NCI-H2029 (cell line): ENCODE data around the gene SEMA5B.

Experiments
- DNase-seq: peaks from one replicate; lab custom pipeline; 2025; lab: John Stamatoyannopoulos, UW

The SEMA5B gene

DNA sequence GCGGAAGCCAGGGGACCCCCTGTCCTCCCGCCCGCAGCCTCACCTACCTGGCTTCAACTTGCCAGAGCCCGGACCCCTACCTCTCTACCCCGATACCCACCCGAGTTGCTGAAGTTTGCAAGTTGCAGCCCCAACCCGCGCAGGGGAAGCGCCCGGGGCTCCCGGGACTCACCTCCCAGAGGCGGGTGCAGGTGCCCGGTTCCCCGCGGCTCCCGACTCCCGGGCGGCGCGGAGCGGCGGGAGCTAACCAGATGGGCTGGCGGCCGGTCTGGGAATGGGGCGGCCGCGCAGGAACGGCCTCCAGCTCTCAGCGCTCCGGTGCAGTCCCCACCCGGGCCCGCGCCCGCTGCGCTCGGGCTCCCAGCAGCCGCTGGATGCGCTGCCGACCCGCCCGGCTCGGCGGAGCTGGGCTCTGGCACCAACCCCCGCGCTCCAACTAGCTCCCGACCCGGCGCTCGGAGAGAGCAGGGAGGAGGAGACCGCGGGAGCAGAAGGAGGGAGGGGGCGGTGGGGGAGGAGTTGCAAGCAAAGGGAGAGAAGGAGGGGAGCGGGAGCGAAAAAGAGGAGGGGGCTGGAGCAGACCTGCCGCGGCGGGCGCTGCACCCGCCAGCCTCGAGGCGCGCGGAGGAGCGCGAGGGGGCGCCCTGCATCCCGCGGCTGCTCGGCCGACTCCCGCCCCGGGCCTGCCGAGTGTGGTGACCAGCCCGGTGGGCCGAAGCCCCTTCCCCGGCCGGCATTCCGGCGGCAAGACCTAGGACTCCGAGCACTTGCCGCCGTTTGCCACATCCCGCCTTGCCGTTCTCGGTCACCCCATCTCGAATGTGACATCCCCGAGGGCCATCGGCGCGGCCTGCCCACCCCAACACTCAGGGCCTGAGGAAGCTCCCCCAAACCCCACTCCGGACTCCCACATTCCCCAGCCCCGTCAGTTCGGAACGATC lies at the start of gene SEMA5B:
Gene SEMA5B (minus strand): TSS at position 472 of the 941 bp plus-strand sequence. CDS start 66,500 bp downstream, outside the sequence.
- DNase-seq: peak; percentile 23

GRCh38 chr3:123076496-123077418 lies 49.2 kb upstream of the SEMA5B start:
- DNase-seq: peak; percentile 71

DNA sequence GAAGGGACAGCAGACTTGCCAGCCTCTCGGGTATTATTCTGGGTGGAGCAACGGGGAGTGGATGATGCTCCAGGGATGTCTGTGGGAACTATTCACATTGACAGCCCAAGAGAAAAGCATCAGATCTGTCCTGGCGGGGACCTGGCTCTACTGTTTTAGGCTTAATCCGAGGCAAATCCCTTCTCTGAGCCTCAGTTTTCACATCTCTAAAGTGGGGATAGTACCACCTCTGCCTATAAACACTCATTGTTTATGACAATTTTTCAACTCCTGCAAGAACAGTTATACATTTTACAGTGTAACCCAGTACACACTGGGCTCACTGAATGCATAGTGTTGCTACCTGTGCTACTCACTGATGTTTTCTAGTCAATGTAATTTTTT lies 48.5 kb upstream of the SEMA5B start:
- DNase-seq: no peak

DNA sequence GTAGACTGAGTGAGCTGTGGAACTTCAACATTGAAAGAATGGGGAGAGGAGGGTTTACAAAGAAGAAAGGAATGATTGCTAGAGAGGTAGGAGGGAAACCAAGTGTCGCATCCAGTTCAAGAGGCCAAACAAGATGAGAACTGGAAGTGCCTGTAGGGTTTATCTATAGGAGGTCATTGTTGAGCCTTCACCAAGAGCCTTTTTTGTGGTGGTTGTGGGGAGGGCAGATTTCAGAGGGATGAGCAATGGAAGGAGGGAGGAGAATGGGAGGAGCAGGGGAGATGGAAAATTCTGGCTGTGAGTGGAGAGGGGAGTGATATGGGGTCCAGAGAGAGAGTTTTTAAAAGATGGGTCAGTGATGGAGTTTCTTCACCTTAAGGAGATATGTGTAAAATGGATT lies 47.8 kb upstream of the SEMA5B start:
- DNase-seq: no peak

DNA sequence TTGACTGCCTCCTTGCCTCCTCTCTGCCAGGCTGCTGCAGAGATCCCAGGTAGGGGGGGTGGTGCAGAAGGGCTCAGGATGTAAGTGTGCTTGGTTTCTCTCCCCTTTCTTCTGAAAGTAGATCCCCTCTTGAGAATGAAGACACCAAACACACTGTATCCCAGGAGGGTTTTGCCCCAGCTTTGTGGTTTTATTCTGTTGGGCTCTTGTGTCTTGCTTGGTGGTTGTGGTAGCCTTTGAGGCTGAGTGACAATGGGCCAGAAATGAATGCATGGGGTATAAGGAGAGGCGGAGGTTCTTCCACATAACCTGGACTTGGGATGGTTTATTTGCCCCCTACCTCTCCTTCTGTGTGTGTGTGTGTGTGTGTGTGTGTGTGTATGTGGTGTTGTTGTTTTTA lies 45.0 kb upstream of the SEMA5B start:
- DNase-seq: no peak

DNA sequence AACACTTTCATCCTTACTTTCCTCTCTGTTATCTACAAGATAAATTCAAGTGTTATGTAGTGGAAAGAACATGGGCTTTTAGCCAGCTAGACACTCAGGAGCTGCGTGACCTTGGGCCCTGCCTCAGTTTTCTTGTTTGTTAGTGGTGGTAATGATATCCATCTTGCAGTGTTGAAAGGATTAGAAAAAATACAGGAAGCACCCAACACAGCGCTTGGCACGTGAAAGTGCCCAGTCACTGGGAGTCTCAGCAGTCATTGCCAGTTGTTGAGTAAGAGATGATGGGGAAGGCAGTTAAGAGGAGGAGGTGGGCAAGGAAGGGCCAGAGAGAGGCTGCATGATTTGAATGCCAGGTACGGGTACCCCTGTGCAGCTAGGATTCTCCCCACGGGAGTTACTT lies 44.6 kb upstream of the SEMA5B start:
- no peak for DNase-seq

DNA sequence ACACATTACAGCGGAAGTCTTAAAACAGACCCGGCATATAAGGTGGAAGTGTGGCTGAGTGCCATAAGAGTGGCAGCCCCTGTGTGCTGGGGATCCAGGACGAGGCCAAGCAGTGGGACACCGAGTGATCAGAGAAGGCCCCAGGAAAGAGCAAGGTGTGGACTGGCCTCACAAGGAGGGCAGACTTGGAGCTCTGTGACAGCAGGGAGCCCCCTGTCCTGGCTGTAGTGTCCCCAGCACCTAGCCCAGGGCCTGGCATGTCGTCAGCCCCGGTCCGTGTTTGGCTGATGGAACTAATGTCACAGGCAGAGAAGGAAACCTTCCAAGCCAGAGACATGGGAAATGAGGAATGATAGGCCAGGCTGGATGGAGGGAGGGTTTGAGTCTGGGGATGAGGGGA lies 44.0 kb upstream of the SEMA5B start:
- no peak for DNase-seq

GRCh38 chr3:123071146-123071545 lies 43.6 kb upstream of the SEMA5B start:
- no peak for DNase-seq

- no peak for DNase-seq
These were observed 42.9 kb upstream of the SEMA5B start for GRCh38 chr3:123070510-123070909.

- DNase-seq: peak; percentile 37
These were observed 41.2 kb upstream of the SEMA5B start for GRCh38 chr3:123068601-123069381.

DNA sequence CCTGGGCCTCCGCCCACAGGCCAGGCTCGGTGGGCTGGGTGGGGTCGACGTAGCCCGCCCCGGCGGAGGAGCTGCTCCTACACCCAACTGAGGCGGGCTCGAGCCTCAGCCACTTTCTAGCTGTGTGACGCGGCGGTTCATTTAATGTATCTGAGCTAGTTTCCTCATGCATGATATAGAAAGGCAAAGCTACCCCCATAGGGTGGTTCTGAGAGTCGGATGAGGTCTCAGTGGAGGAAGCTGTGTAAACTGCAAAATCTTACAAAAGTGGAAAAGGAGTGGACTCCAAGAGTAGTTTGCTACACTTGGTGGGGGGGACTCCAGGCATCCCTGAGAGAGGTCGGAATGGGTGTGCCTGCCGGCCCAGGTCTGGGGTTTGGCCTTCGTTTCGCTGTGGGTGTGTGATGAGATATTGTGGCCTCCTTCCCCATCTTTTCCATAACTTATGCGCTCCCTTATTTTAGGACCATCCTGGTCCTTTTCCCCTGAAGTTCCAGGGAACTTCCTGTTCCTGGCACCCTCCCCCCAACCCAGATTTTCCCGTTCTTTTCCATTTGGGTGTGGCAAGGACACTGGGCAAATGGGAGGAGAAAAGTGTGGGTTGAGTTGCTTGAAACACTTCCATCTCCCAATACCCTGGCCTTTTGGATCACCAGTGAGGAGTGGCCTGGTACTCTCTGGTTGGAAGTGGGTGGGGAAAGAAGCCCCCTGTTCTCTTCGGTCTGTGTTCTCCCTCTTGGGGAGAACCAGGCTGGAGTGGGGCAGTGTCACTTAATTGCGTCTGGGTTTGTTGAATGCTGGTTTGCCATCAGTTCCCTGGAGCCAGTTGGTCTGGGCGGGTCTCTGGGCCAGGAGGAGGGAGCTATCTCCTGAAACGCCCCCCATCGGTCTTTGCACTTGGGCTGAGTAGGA lies 40.4 kb upstream of the SEMA5B start:
- no peak for DNase-seq

DNA sequence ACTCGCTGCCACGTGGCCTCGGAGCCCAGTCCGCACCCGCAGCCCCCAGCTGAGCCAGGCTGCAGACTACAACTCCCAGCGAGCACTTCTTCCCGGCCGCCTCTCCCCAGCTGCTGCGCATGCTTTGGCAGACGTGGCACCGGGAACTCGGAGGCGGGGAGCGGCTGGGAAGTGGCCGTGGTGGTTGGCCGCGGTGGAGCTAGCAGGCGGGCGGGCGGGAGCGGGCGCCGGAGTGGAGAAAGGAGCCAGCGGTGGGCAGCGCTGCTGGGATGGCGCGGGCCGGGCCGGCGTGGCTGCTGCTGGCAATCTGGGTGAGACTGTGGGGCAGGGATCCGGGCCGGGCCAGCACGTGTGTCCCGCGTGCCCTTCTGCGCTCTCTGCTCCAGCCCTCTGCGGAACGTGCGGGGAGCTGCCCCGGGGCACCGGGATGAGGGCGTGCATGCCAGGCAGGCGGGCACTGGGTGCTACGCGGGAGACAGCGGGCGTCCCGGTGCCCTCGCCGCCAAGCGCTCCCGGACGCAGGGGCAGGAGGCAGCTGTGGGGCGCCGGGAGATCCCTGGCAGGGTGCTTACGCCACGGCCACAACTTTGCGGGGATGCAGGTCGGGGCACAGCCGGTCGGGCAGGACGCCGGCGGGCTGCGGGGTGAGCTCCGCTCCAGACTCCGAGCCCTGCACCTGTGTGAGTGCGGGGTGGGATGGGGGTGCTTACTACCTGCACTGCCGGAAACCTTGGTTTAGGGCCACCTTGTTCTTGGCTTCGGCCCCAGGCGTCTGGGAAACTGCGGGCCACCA lies 39.5 kb upstream of the SEMA5B start, which contains the start of gene PDIA5:
Gene PDIA5 (plus strand): TSS at position 130 of the 793 bp plus-strand sequence. CDS start 140 bp downstream, at position 270.
- DNase-seq: peak; percentile 90

- DNase-seq: no peak
These were observed 39.0 kb upstream of the SEMA5B start for GRCh38 chr3:123066599-123066895.

DNA sequence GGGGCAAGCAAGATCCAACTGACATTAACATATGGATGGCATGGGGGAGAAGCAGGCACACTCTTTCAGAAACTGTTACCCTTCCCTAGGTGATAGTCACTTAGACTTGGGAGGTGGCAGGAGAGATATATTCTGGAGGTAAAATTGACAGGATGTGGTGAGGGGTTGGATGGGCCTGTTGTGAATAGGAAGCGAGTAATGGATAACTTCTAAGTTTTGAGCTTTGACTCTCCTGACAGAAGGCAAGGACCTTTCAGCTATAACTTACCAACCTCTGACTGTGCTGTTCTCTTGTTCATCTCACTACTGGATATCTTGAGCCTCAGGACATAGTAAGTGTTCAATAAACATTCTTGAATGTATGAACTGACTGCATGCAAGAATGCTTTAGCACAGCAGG lies 37.4 kb upstream of the SEMA5B start:
- no peak for DNase-seq

DNA sequence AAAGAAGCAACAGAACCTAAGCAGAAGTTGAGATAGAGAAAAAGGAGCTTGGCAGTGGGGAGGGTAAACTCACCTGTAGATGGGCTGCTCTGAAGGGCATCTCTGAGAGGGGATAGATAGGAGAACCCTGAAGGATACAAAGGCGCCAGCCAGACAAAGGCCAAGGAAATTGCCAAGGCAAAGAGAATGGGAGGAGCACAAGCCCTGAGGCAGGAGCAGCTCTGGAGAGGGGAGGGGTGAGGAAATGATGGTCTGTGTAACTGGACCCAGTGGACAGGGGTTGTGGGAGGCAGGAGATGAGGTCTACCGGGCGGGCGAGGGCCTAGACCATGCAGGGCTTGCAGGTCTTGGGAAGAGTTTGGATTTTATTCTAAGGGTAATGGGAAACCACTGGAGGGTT lies 36.9 kb upstream of the SEMA5B start:
- DNase-seq: no peak

DNA sequence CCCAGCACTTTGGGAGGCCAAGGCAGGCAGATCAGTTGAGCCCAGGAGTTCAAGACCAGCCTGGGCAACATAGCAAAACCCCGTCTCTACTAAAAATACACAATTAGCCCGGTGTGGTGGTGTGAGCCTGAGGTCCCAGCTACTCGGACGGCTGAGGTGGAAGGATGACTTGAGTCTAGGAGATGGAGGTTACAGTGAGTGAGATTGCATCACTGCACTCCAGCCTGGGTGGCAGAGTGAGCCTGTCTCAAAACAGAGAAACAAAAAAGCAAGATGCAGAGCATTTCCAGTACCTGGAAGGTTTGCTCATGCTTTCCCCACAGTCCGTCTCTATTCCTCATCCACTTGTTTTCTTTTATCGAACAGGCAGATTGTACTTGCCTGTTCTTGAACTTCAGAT lies 35.5 kb upstream of the SEMA5B start:
- no peak for DNase-seq

- DNase-seq: no peak
These were observed 34.3 kb upstream of the SEMA5B start for GRCh38 chr3:123061856-123062255.

- no peak for DNase-seq
These were observed 32.5 kb upstream of the SEMA5B start for GRCh38 chr3:123060054-123060453.

DNA sequence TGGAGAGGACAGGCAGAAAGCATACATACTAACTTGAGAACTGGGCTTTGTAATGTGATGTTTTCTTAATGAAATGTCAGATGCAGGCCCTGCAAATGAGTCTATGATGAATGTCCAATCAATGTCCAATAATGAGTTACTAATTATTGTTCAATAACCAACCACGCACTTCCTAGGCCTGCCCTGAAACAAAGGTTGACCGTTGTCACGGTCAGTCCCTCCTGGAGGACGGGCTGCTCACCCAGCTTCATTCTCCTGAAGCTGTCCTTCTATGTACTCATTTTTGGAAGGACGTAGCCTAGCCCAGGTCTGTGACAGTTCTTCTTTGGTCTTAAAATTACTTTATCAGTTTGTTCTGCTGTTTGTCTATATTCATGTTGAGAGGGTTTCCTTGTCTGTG lies 30.9 kb upstream of the SEMA5B start:
- DNase-seq: no peak

DNA sequence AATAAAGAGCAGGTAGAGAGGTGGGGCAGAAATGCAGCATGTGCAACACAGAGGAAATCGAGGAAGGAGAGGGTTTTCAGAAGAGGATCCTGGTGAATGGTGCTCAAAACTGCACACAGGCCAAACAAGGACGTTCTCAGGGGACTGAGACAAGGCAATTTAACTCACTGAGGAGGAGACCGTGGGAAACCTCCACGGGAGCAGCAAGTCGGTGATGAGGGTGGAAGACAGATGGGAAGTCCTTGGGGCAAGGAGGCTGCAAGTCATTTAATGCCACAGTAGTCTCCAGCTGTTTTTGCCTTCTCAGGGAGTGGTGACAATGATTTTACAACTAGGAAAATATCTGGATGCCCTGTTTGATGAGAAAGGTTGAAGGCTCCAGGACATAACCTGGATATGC lies 27.8 kb upstream of the SEMA5B start:
- no peak for DNase-seq
